Activated naive CD8-positive, alpha-beta T cell treated with anti-CD3 and anti-CD28 coated beads, Interleukin-2, amount 50 U/mL, for 24 hours (primary cell): ENCODE measurements around the gene EML4.
A peak's percentile ranks its signal among the peaks of the same experiment; 100 is the strongest.
"Not testable (repeated sequence)": the region's sequence is repeated elsewhere in the genome, so short reads cannot be mapped to it uniquely, and the experiment has no call there.

Experiments
- ATAC-seq: fragments of 150-1000 bp; cut with Tn5 transposase; one replicate; pipeline ENCODE4 v1.10.0; 2021
- DNase-seq: peaks from one replicate; pipeline ENCODE4 v3.0.0; 2021
- H3K27ac Mint-ChIP-seq: one replicate; pipeline ENCODE4 v1.8.0; 2021; ENCODE audit warnings: mild to moderate bottlenecking, mixed read lengths
- H3K27me3 Mint-ChIP-seq: one replicate; pipeline ENCODE4 v1.8.0; 2021; ENCODE audit warnings: mixed read lengths
- H3K36me3 Mint-ChIP-seq: one replicate; pipeline ENCODE4 v1.8.0; 2021; ENCODE audit warnings: low read depth, mixed read lengths
- H3K4me1 Mint-ChIP-seq: one replicate; pipeline ENCODE4 v1.8.0; 2021; ENCODE audit warnings: mixed read lengths
- H3K4me3 Mint-ChIP-seq: one replicate; pipeline ENCODE4 v1.8.0; 2021; ENCODE audit warnings: mild to moderate bottlenecking, moderate library complexity, mixed read lengths
- H3K9me3 Mint-ChIP-seq: one replicate; pipeline ENCODE4 v1.8.0; 2021; ENCODE audit warnings: mixed read lengths

EML4 gene

DNA sequence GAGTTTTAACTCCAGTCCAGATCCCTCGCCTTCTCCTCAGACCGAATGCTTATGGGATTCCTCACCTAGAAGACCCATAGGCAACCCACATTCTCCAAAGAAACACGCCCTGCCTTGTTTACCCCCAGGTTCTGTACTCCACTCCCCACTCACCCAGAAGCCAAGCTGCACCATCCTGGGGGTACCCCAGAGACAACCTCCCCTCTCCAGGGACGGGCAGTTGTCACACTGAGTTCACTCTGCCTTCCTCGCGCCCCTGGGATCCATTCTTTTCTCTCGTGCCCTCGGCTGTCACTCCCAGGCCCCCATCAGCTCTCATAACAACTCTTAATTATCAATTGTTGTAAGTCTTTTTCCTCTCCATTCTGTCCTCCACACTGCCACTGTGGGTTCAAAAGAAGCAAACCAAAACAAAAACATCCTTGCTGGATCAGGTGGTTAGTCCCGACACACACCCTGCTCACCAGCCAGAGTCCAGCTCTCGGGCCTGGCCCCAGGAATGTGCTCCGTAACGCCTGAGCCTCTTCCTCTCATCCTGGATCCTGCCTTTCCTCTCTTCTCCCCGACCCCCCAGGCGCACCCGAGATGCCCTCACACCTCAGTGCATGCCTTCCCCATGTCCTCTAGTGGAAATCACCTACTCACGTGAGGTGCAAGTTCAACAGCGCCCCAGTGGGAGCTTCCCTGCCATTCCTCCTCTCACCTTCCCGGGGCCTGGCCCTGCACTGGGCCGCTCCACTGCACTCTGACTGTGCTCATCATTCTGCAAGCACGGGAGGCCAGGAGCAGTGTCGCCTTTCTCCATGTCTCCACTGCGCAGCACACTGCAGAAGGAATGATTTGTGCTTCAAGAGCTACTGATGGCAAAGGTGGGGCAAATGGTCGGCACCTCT, 171.1 kb downstream of the EML4 start:
- peaks cover 6% of the 10 kb centered on the region for H3K9me3 Mint-ChIP-seq
- H3K36me3 Mint-ChIP-seq = peaks cover 60% of the 10 kb centered on the region
- H3K27me3 Mint-ChIP-seq = no peaks in the 10 kb centered on the region
- no peak overlapping the region for H3K27ac Mint-ChIP-seq
- peaks cover 23% of the 10 kb centered on the region for H3K4me1 Mint-ChIP-seq
- no peak overlapping the region for H3K4me3 Mint-ChIP-seq
- ATAC-seq = no peak
- no peak for DNase-seq

DNA sequence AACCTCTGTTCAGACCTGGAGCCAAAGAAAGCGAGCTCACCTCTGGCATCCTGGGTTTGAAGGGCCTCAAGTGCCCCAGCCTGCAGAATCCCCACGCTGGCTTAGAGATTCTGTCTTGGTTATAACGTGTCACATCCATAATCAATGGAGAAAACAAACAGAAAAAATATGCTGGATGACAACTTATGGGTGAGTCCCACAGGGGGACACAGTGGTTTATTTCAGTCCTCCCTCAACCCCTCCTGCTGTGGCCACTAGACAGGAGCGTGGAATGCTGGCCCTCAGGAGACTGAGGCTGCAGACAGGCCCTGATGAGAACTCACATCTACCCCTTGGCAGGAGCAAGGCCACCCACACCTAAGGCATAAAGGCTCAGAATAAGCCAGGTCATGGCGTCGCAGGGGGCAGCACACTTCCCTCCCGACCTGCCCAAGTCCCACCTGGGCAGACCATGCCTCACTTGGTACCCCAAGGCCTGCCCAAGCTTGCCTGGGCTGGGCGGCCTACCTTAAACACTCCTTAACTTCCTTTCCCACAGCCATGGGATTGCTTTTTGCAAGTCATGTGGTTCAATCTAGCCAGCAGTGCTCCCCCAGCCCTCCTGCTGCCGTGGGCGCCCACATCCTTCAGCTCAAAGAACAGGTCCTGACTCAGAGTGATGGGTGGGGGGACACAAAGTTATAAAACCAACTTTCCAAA, 171.9 kb downstream of the EML4 start:
- H3K4me1 Mint-ChIP-seq = peaks cover 23% of the 10 kb centered on the region
- peak overlapping the region; percentile 62 for H3K27ac Mint-ChIP-seq
- peaks cover 61% of the 10 kb centered on the region for H3K36me3 Mint-ChIP-seq
- ATAC-seq = no peak
- no peaks in the 10 kb centered on the region for H3K27me3 Mint-ChIP-seq
- no peak overlapping the region for H3K4me3 Mint-ChIP-seq
- H3K9me3 Mint-ChIP-seq = peaks cover 6% of the 10 kb centered on the region
- DNase-seq = no peak

- Mint-ChIP-seq H3K9me3 (peaks cover 4% of the 10 kb centered on the region), H3K27ac (peak overlapping the region; percentile 77), H3K36me3 (peaks cover 58% of the 10 kb centered on the region), H3K4me3 (no peak overlapping the region), H3K4me1 (peaks cover 23% of the 10 kb centered on the region), H3K27me3 (no peaks in the 10 kb centered on the region)
- ATAC-seq (peak; percentile 74), DNase-seq (no peak)
Observed at GRCh38 chr2:42342061-42342794, 173.1 kb downstream of the EML4 start.

DNA sequence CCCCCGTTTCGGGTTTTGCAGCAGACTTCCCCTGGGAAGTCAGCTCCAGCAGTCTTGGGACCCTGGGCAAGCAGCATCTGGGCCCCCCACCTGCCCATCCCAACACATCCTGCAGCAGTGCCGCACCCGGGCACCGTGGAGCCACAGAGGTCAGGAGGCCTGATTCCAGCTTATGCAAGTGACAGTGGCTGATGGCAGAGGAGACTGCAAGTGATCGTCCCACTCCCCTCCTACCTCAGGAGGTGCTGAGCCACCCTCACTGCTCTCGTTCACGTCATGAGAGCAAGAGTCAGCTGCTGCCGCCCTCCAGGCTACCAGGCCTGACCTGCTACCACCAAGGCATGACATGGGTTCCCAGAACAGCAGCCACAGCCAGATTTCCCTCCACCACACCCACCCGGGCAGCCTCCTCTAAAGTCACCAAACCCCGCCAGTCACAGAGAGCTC, 173.7 kb downstream of the EML4 start:
- peaks cover 54% of the 10 kb centered on the region for H3K36me3 Mint-ChIP-seq

DNA sequence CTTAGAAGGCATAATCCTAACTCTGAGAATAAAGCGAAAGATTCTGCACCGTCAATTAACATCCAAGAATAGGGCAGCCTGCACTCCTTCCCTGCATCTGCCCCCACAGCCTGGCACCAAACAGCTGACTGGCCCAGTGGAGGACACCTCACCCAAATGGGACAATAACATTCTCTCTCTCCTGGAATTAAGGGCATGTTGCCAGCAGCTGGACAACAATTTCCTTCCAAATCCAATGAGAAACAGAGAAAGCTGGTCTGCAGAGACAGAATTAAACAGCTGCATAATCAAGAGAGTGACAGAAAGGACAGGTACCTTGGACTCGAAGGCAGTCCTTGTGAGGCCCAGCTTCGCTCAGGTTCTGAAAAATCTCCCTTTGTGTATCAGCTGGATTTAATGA, 176.8 kb downstream of the EML4 start:
- Mint-ChIP-seq H3K4me3 (no peak overlapping the region), H3K27me3 (no peaks in the 10 kb centered on the region), H3K27ac (no peak overlapping the region), H3K36me3 (peaks cover 59% of the 10 kb centered on the region), H3K4me1 (peaks cover 23% of the 10 kb centered on the region), H3K9me3 (no peaks in the 10 kb centered on the region)
- ATAC-seq = no peak
- no peak for DNase-seq

More for the DNA sequence above, 173.7 kb downstream of the EML4 start:
- ATAC-seq (no peak), DNase-seq (no peak)
- Mint-ChIP-seq H3K9me3 (no peaks in the 10 kb centered on the region), H3K4me3 (no peak overlapping the region), H3K4me1 (peaks cover 23% of the 10 kb centered on the region), H3K27ac (peak overlapping the region; percentile 62), H3K27me3 (no peaks in the 10 kb centered on the region)

DNA sequence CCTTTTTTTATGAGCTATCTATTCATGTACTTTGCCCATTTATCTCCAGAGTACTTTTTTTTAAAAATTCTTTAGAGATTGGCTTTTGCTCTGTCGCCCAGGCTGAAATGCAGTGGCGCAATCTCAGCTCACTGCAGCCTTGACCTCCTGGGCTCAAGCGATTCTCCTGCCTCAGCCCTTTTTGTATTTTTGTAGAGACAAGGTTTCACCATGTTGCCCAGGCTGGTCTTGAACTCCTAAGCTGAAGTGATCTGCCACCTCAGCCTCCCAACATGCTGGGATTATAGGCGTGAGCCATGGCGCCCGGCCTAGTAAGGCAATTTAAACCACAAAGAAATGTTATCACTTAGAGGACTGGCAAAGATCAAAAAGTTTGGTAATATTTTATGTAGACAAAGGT, 177.7 kb downstream of the EML4 start:
- H3K27me3 Mint-ChIP-seq, ATAC-seq, H3K9me3 Mint-ChIP-seq, H3K4me3 Mint-ChIP-seq, H3K27ac Mint-ChIP-seq, DNase-seq: not testable (repeated sequence)
- H3K4me1 Mint-ChIP-seq = peaks cover 14% of the 10 kb centered on the region
- H3K36me3 Mint-ChIP-seq = peaks cover 60% of the 10 kb centered on the region

- not testable (repeated sequence) for H3K9me3 Mint-ChIP-seq, H3K27ac Mint-ChIP-seq, DNase-seq, H3K4me3 Mint-ChIP-seq, H3K27me3 Mint-ChIP-seq, H3K4me1 Mint-ChIP-seq, ATAC-seq
- peaks cover 62% of the 10 kb centered on the region for H3K36me3 Mint-ChIP-seq
Observed at GRCh38 chr2:42347518-42347917, 178.4 kb downstream of the EML4 start.

GRCh38 chr2:42348113-42348805, 179.1 kb downstream of the EML4 start:
- no peak overlapping the region for H3K27ac Mint-ChIP-seq
- no peaks in the 10 kb centered on the region for H3K9me3 Mint-ChIP-seq
- H3K4me3 Mint-ChIP-seq = no peak overlapping the region
- no peak for ATAC-seq
- no peak for DNase-seq
- H3K27me3 Mint-ChIP-seq = no peaks in the 10 kb centered on the region
- peaks cover 2% of the 10 kb centered on the region for H3K4me1 Mint-ChIP-seq
- H3K36me3 Mint-ChIP-seq = peaks cover 62% of the 10 kb centered on the region

DNA sequence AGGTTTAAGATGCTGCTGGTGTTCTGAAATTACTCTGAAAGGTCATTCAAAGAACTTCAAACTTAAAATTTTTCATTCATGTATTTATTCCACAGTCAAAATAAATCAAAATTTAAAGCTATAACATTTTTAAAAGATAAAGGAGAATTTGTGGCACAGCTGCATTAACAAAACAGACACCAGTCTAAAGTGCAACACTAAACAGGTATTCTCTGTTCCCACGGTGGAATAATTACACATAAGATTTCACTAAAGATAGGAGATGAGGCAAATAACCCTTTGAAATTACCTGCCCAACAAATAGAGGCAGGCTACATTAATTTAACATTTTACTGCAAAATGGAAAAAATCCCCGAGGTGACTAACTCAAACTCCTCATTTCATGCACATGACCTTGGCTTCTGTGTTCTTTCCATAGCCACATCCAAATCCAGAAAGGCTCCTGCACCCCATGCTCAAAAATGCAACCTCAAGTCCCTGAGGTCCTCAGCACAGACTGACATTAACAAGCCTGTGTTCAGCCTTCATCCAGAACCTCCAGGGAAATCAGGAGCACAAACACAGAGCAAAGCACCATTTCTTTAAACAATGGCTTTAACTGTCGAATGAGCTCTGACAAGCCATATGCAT, 181.4 kb downstream of the EML4 start:
- Mint-ChIP-seq H3K9me3 (no peaks in the 10 kb centered on the region), H3K27me3 (no peaks in the 10 kb centered on the region), H3K4me1 (peaks cover 20% of the 10 kb centered on the region), H3K36me3 (peaks cover 53% of the 10 kb centered on the region), H3K4me3 (no peak overlapping the region), H3K27ac (no peak overlapping the region)
- no peak for DNase-seq
- ATAC-seq = no peak

GRCh38 chr2:42351864-42352263, 182.7 kb downstream of the EML4 start:
- Mint-ChIP-seq H3K27ac (no peak overlapping the region), H3K4me3 (no peak overlapping the region), H3K9me3 (no peaks in the 10 kb centered on the region), H3K4me1 (peaks cover 29% of the 10 kb centered on the region), H3K27me3 (no peaks in the 10 kb centered on the region), H3K36me3 (peaks cover 47% of the 10 kb centered on the region)
- ATAC-seq (no peak), DNase-seq (no peak)

GRCh38 chr2:42353792-42354429, 184.8 kb downstream of the EML4 start:
- Mint-ChIP-seq H3K9me3 (no peaks in the 10 kb centered on the region), H3K27ac (peak overlapping the region; percentile 17), H3K4me3 (no peak overlapping the region), H3K4me1 (peaks cover 50% of the 10 kb centered on the region), H3K27me3 (no peaks in the 10 kb centered on the region), H3K36me3 (peaks cover 41% of the 10 kb centered on the region)
- DNase-seq (no peak), ATAC-seq (peak; percentile 78)

DNA sequence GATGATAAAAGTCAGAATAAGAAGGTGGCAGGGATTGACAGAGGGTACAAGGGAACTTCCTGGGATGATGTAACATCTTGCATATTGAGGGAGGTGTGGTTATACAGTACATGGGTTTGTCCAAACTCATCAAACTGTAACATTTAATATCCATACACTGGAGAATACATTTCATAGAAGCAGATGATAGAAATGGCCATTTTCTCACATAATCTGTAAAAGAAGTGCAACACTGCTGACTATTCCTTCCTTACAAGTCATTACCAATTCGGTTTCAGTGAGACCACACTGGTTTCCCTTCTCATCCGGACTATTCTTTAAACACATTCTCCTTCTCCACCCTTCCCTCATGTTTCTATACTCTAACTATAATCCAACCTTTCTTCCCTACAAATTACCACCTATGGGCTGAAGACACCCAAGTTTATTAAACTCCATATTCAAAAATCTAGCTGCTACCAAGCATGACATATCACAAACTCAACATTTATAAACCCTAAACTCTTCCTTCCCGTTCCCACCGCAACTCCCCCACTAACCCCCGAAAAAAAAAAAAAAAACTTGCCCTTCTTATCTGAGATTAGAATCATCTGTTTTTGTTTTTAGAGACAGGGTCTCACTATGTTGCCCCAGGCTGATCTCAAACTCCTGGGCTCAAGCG, 190.3 kb downstream of the EML4 start:
- H3K27me3 Mint-ChIP-seq = no peaks in the 10 kb centered on the region
- DNase-seq = no peak
- H3K4me1 Mint-ChIP-seq = peaks cover 61% of the 10 kb centered on the region
- ATAC-seq = no peak
- H3K4me3 Mint-ChIP-seq = peak overlapping the region; percentile 87
- H3K36me3 Mint-ChIP-seq = peaks cover 10% of the 10 kb centered on the region
- H3K27ac Mint-ChIP-seq = peak overlapping the region; percentile 98
- H3K9me3 Mint-ChIP-seq = no peaks in the 10 kb centered on the region

GRCh38 chr2:42359965-42360483, 190.9 kb downstream of the EML4 start:
- ATAC-seq = no peak
- peak overlapping the region; percentile 98 for H3K27ac Mint-ChIP-seq
- no peaks in the 10 kb centered on the region for H3K27me3 Mint-ChIP-seq
- H3K4me1 Mint-ChIP-seq = peaks cover 55% of the 10 kb centered on the region
- peak; percentile 22 for DNase-seq
- no peaks in the 10 kb centered on the region for H3K9me3 Mint-ChIP-seq
- peak overlapping the region; percentile 87 for H3K4me3 Mint-ChIP-seq
- peaks cover 10% of the 10 kb centered on the region for H3K36me3 Mint-ChIP-seq
